ENCODE data around the gene DOP1B. TPM values are rescaled to one million over a fixed set of nuclear protein-coding genes. Genes with fewer than 3 reads are reported as not detected.

Gene DOP1B
- total RNA-seq, 1 donor from 2014 or later = 4.5 TPM

DNA sequence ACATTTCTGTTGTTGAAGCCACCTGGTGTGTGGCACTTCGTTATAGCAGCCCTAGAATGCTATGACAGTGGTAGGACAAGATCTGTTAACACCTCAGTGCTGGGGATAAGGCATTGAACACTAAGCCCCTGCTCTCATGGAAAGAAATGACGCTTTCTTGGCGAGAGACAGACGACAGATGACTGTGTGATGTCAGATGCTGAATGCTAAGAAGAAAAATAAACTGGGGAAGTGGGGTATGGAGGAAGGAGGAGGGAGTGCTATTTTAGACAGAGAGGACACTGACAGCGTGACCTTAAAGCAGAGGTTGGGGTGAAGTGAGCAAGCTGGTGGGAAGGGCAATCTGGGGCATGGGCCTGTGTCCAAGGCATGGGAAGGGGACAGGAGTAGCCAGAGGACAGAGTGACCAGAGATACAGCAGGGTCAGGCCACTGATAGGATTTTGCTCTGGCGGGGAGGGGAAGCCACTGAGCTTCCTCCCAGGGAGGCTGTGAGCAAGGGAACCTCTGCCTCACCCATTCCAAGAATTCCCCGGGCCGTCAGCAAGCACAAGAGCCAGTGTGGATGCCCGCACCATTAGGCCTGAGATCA, 15.2 kb downstream of the DOP1B start:
- no peak overlapping the region for H3K4me3 ChIP-seq
- no peaks in the 10 kb centered on the region for H3K9me3 ChIP-seq
- peaks cover 0 to 6% of the 10 kb centered on the region in 2 donors for H3K36me3 ChIP-seq
- H3K27me3 ChIP-seq = no peaks in the 10 kb centered on the region
- intact Hi-C loops (cut with DNase I) = no loop called here
- DNase-seq (ENCODE audit: low spot score in 2 of 2) = no peak
- no peak overlapping the region for H3K27ac ChIP-seq
- H3K4me1 ChIP-seq = no peaks in the 10 kb centered on the region
- TF ChIP-seq, protein P1, sequence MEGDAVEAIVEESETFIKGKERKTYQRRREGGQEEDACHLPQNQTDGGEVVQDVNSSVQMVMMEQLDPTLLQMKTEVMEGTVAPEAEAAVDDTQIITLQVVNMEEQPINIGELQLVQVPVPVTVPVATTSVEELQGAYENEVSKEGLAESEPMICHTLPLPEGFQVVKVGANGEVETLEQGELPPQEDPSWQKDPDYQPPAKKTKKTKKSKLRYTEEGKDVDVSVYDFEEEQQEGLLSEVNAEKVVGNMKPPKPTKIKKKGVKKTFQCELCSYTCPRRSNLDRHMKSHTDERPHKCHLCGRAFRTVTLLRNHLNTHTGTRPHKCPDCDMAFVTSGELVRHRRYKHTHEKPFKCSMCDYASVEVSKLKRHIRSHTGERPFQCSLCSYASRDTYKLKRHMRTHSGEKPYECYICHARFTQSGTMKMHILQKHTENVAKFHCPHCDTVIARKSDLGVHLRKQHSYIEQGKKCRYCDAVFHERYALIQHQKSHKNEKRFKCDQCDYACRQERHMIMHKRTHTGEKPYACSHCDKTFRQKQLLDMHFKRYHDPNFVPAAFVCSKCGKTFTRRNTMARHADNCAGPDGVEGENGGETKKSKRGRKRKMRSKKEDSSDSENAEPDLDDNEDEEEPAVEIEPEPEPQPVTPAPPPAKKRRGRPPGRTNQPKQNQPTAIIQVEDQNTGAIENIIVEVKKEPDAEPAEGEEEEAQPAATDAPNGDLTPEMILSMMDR (IDR thresholded peaks at IDR 0.05) = no peak

DNA sequence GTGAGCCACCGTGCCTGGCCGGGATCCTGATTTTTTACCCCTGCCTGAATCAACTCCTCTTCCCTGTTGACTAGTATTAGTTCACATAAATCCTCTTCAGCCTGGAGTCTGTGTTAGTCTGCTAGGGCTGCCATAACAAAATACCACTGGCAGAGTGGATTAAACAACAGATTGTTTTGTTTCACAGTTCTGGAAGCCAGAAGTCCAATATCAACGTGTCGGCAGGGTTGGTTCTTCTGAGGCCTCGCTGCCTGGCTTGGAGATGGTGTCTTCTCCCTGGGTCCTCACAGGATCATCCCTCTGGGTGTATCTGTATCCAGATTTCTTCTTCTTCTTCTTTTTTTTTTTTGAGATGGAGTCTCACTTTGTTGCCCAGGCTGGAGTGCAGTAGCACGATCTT, 18.2 kb downstream of the DOP1B start:
- Histone ChIP-seq H3K4me3 (no peak overlapping the region), H3K36me3 (no peaks in the 10 kb centered on the region), H3K4me1 (no peaks in the 10 kb centered on the region), H3K27ac (no peak overlapping the region), H3K9me3 (no peaks in the 10 kb centered on the region), H3K27me3 (no peaks in the 10 kb centered on the region)
- intact Hi-C loops (cut with DNase I) = no loop called here
- no peak for DNase-seq (ENCODE audit: low spot score in 2 of 2)
- TF ChIP-seq, protein P1 (IDR thresholded peaks at IDR 0.05) = no peak

DNA sequence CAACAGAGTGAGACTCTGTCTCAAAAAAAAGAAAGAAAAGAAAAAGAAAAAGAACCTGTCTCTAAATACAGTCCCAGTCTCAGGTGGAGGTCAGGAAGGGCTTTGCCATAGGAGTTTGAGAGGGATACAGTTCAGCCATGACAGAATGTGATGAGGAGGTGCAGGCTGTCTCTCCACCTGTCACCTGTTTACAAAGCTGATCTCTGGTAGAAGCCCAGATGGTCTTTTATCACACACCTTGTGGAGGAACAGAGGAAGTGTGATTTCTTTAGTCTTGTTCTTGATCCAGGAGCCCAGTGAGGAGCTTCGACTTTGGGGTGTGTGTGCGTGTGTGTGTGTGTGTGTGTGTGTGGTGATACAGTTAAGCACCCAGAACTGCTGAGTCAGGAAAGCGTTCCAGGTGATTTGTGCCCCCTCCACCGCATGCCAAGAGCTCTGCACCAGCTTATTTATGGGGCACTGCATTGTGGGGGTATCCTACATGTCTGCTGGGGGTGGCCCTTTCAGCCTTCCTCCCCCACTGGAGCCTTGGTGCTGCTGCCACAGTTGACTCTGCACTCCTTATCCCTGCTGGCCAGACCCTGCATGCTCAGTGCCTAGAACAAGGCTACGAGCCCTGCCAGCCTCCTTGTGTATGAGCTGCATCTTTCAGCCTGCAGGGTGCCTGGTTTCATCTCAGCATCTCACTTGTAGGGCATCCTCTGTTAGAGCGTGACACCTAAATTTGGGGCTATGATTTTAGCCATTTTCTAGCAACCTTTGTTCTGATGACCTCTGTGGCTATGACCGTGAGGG, 19.3 kb downstream of the DOP1B start:
- intact Hi-C loops (cut with DNase I) = no loop called here
- no peaks in the 10 kb centered on the region for H3K36me3 ChIP-seq
- H3K9me3 ChIP-seq = no peaks in the 10 kb centered on the region
- H3K27me3 ChIP-seq = no peaks in the 10 kb centered on the region
- no peak for DNase-seq (ENCODE audit: low spot score in 2 of 2)
- TF ChIP-seq, protein P1 (IDR thresholded peaks at IDR 0.05) = no peak
- H3K4me1 ChIP-seq = no peaks in the 10 kb centered on the region
- no peak overlapping the region for H3K4me3 ChIP-seq
- no peak overlapping the region for H3K27ac ChIP-seq

DNA sequence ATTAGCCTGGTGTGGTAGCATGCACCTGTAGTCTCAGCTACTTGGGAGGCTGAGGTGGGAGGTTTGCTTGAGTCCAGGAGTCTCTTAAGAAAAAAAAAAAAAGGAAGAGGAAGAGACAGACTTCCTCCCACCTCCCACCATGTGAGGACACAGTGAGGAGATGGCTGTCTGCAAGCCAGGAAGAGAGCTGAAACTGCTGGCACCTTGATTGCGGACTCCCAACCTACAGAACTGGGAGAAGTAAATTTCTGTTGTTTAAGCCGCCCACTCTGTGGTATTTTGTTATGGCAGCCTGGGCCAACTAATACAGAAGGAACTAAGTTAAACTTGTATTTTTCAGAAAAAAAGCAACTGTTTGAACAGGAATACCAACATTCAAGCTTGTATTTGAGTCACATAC, 21.7 kb downstream of the DOP1B start:
- Histone ChIP-seq H3K9me3 (no peaks in the 10 kb centered on the region), H3K27me3 (no peaks in the 10 kb centered on the region), H3K4me1 (no peaks in the 10 kb centered on the region), H3K4me3 (no peak overlapping the region), H3K27ac (no peak overlapping the region), H3K36me3 (no peaks in the 10 kb centered on the region)
- TF ChIP-seq, protein P1 (IDR thresholded peaks at IDR 0.05) = no peak
- no peak for DNase-seq (ENCODE audit: low spot score in 2 of 2)
- intact Hi-C loops (cut with DNase I) = no loop called here

DNA sequence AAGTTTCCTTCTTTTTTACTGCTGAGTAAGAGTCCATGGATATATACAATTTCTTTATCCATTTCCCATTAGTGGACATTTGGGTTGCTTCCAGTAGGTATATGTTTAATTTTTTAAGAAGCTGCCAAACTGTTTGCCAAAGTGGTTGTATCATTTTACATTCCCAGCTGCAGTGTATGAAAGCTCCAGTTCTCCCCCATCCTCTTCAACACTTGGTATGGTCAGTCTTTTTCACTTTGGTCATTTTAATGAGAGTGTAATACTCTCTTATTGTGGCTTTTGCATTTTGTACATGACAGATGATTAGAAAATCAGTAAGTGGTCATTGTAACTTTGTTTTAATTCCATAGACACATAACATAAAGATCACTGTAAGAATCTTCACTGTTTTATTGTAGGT, 22.5 kb downstream of the DOP1B start:
- intact Hi-C loops (cut with DNase I) = no loop called here
- Histone ChIP-seq H3K36me3 (no peaks in the 10 kb centered on the region), H3K27ac (no peak overlapping the region), H3K9me3 (no peaks in the 10 kb centered on the region), H3K4me3 (no peak overlapping the region), H3K4me1 (no peaks in the 10 kb centered on the region), H3K27me3 (no peaks in the 10 kb centered on the region)
- TF ChIP-seq, protein P1 (IDR thresholded peaks at IDR 0.05) = no peak
- DNase-seq (ENCODE audit: low spot score in 2 of 2) = no peak
